HG03442 (cell line): ENCODE results near the gene PGAM2.

ENCODE experiments used
- ATAC-seq: cut with Tn5 transposase; IDR thresholded peaks from one replicate; pipeline ENCODE4 v1.9.1; 2021; ENCODE audit warnings: mild to moderate bottlenecking, moderate library complexity; ENCODE audit not compliant: unreplicated experiment

PGAM2 gene

DNA sequence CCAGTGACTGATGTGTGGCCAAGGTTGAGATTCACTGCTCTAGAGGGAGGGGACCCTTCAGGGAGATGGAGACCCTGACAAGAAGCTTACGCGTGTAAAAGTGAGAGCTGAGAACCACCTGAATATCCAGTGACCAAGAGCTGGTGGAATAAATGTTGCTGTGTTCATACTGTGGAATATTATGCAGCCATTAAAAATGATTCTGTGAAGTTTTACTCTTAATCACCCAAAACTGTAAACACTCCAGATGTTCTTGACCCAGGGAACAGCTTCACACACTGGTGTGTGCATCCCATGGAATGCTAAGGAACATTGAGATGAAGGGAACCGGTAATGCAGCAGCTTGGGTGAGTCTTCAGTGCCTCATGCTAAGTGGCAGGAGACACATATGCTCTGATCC is 21.3 kb upstream of the PGAM2 start:
- ATAC-seq, result no peak

DNA sequence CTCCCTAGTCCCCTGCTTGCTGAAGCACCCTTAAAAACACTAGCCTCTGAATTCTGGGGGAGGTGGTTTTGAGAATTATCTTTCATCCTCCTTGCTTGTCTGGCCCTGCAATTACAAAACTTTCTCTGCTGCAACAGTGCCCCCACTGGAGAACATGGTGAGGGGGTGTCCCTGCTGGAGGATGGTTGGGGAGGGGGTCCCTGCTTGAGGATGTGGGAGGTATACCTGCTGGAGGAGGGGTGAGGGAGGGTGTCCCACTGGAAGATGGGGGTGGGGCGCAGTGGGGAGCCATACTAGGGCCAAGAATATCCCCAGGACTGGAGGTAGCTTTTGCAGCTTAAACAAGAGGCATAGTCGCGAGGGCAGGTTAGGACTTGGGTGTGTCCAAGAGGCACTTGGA is 20.2 kb upstream of the PGAM2 start:
- ATAC-seq, result no peak

GRCh38 chr7:44084701-44085100 is 19.3 kb upstream of the PGAM2 start:
- no peak for ATAC-seq

DNA sequence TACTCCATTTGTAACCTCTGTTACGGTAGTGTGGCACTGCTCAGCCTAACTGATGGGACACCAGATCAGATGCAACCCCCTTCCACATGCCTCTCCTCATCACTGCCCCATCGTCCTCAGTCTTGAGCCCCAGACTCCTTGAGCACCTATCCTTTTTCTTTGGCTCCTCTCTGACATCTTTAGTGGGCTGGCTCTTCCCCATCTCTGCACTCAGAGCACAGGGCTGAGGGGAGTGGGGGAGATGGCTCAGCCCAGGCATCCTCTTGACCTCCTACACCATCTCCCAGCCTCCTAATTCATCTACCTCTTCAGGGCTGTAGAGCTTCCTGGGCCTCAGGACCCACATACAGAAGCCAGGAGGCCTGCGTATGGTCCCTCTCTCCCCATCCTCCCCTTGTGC is 18.4 kb upstream of the PGAM2 start:
- no peak for ATAC-seq

- ATAC-seq, result peak; percentile 91
These were observed 17.3 kb upstream of the PGAM2 start for GRCh38 chr7:44082541-44083207.

DNA sequence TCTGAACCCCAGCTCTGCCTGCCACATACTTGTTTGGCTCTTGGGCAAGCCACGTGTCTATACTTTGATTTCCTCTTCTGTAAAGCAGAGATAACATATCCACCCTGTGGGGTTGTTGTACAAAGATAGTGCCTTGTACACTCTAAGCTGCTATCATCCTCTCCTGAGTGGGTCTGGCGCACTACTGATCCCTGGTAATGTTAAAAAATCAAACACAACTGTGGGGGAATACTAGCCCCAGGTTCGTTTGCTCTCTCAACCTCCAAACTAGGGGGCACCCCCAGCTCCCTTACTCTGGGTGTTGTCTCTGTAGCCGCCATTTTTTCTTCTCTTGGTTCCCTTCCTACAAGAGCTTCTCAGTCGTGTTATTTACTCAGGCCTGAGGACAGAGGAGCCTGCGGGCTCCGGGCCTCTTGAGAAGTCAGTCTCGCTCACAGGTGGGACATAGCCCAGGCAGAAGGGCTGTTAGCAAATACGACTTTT is 15.9 kb upstream of the PGAM2 start:
- ATAC-seq, result no peak

- no peak for ATAC-seq
These were observed 15.4 kb upstream of the PGAM2 start for GRCh38 chr7:44080686-44081265.

DNA sequence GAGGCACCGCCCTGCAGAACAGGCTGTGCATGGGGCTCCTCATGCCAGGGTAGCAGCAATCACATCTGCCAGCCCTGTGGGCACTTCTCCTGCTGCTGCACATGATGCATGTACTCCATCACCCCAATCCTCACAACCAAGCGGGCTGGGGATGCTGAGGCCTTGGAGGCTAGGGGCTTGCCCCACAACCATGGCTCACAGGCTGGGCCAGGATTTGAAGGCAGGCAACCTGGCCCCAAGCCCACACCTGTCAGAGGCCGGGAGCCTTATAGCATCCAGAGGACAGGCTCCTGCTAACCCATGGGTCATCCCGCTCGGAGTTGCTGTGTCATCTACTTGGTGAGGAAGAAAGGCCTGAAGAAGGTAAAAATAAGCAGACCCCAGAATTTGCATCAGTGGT is 14.8 kb upstream of the PGAM2 start:
- ATAC-seq, result no peak

DNA sequence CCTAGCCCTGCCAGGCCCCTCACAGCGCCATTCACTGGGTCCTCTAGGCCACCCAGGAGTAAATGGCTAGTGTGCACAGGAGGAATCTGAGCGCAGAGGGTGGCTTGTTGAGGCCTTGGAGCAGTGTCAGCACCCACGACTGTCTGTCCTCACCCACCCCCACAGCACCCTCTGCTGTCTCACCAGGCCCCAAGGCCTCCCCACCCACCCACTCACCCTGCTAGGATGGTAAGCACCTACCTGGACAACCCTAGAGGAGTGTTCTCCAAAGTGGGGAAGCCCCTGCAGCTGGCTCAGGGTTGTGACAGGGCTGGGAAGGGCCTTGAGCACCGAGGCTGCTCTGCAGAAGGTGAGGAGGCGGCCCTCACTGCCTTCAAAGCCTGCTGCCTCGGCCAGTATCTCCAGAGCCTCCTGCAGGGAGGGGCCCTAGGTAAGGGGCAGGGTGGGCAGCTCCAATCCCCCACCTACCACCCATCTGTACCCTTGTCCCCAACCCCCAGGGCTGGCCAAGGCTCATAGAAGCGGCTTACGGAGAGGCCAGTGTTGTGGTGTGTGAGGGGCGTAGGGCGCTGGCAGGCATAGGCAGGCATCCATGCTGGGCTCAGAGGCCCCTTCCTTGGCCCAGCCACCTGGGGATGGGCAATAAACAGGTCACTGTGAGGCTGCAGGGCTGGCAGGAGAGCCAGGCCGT is 14.1 kb upstream of the PGAM2 start:
- ATAC-seq, result no peak

- no peak for ATAC-seq
These were observed 13.2 kb upstream of the PGAM2 start for GRCh38 chr7:44078521-44078920.

GRCh38 chr7:44077681-44078091 is 12.3 kb upstream of the PGAM2 start:
- ATAC-seq, result no peak

DNA sequence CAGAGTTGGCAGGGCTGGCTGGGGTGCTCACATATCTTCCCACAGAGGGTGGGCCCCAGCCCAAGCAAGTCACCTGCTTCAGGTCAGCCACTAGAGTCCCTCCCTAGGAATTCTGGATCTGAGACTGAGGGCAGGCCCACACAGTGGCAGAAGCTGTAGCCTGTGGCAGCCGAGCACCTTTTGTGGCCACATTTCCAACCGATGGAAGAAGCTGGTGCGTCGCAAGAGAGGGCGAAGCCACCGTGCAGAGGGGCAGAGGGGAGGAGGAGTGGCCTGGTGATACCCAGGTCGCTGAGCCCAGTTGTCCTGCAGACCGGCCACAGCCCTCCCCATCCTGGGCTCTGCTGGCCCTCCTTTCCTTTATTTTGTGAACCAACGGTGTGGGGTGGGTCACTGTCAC is 11.7 kb upstream of the PGAM2 start:
- no peak for ATAC-seq

- no peak for ATAC-seq
These were observed 10.9 kb upstream of the PGAM2 start for GRCh38 chr7:44076101-44076895.

GRCh38 chr7:44075296-44076075 is 10.1 kb upstream of the PGAM2 start:
- ATAC-seq, result no peak

GRCh38 chr7:44074349-44074695 is 9.0 kb upstream of the PGAM2 start:
- ATAC-seq, result no peak

- ATAC-seq, result peak; percentile 59
These were observed 8.4 kb upstream of the PGAM2 start for GRCh38 chr7:44073664-44074348.

DNA sequence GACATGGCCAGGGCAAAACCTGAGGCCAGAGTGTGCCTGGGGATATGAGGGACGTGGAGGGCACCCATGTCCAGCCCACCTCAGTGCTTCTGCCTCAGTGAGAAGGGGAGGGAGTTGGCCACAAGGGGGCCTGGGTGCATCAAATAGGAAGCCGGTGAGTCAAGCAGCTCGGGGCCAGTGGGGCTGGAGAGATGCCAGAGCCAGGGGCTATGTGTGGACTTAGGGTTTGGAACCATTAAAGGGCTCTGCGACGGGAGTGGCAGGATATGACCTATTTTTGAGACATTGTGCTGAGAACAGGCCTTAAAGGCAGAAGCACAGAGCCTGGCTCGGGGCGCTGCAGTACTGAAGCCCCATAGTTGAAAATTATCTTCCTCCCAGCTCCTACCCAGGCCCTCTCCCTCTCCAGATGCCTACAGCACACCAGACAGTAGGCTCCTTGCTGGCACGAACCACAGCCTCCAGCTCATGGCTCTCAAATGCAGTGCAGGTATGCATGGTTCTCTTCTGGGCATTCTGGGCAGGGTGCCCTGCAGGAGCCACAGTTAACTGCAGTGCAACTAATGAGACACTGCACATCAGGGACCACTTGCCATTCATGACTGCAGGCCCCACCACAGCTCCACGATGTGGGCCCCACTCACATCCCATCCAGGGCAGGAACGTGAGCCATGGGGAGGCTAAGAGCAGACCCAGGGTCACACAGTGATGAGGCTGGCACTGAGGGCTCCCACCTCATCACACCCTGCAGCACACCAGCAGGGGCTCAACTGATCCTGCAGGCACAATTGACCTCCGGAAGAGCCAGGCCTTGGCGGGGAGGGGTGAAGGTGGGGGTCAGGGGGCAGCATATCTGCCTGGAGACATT is 7.2 kb upstream of the PGAM2 start:
- no peak for ATAC-seq

DNA sequence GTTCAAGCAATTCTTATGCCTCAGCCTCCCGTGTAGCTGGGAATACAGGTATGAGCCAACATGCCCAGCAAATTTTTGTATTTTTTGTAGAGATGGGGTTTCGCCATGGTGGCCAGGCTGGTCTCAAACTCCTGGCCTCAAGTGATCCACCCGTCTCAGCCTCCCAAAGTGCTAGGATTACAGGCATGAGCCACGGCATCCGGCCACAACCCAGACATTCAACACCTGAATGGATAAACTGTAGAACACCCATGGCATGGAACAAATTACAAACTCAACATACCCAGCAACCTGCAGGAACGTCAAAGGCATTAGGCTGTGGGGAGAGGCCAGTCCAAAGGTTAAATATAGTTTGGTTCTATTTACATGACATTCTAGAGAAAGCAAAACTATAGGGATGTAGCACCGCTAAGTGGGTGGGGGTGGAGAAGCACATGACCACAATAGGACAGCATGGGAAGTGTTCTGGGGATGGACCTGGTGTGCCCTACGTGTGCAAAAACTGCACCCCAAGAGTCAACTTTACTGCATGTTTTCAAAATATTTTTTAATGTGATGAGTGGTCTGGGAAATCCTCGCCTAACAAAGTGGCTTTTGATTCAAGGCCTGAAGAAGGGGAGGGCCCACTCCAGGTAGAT is 6.5 kb upstream of the PGAM2 start:
- no peak for ATAC-seq

GRCh38 chr7:44068054-44068453 is 2.7 kb upstream of the PGAM2 start:
- no peak for ATAC-seq
